Measurements from ENCODE around the gene ACTN4.

ACTN4 gene

GRCh38 chr19:38638461-38638860, 9.0 kb upstream of the ACTN4 start:
- no peak for DNase-seq

- no peak for DNase-seq
These were observed 7.8 kb upstream of the ACTN4 start for GRCh38 chr19:38639679-38640078.

GRCh38 chr19:38640368-38640767, 7.1 kb upstream of the ACTN4 start:
- DNase-seq, result no peak

GRCh38 chr19:38642176-38642575, 5.3 kb upstream of the ACTN4 start:
- no peak for DNase-seq

GRCh38 chr19:38644719-38645118, 2.7 kb upstream of the ACTN4 start:
- no peak for DNase-seq

GRCh38 chr19:38647966-38648768, 718 bp downstream of the ACTN4 start:
- no peak for DNase-seq

- DNase-seq, result no peak
These were observed 1.4 kb downstream of the ACTN4 start for GRCh38 chr19:38648769-38649304.

- DNase-seq, result no peak
These were observed 2.1 kb downstream of the ACTN4 start for GRCh38 chr19:38649305-38650171.

- no peak for DNase-seq
These were observed 2.8 kb downstream of the ACTN4 start for GRCh38 chr19:38650172-38650775.

GRCh38 chr19:38650911-38651584, 3.6 kb downstream of the ACTN4 start:
- DNase-seq, result peak; percentile 65

- peak; percentile 41 for DNase-seq
These were observed 5.7 kb downstream of the ACTN4 start for GRCh38 chr19:38653028-38653571.

GRCh38 chr19:38654628-38655055, 7.2 kb downstream of the ACTN4 start:
- no peak for DNase-seq

GRCh38 chr19:38655148-38655824, 7.8 kb downstream of the ACTN4 start:
- no peak for DNase-seq

- peak; percentile 73 for DNase-seq
These were observed 8.9 kb downstream of the ACTN4 start for GRCh38 chr19:38656171-38656981.

- DNase-seq, result peak; percentile 80
These were observed 10.3 kb downstream of the ACTN4 start for GRCh38 chr19:38657633-38658222.

GRCh38 chr19:38658462-38659306, 11.2 kb downstream of the ACTN4 start:
- peak; percentile 100 for DNase-seq

GRCh38 chr19:38660724-38661123, 13.3 kb downstream of the ACTN4 start:
- DNase-seq, result no peak

- peak; percentile 59 for DNase-seq
These were observed 13.7 kb downstream of the ACTN4 start for GRCh38 chr19:38661136-38661535.

- no peak for DNase-seq
These were observed 14.5 kb downstream of the ACTN4 start for GRCh38 chr19:38661996-38662395.

Measured in fibroblast of upper back skin (primary cell).